Kasumi-1 (cell line): ENCODE data around the gene DNAH5.

Source experiments
- DNase-seq, 2 experiments: peaks; one replicate each; lab custom pipeline; 2025; lab: John Stamatoyannopoulos, UW

The DNAH5 gene

DNA sequence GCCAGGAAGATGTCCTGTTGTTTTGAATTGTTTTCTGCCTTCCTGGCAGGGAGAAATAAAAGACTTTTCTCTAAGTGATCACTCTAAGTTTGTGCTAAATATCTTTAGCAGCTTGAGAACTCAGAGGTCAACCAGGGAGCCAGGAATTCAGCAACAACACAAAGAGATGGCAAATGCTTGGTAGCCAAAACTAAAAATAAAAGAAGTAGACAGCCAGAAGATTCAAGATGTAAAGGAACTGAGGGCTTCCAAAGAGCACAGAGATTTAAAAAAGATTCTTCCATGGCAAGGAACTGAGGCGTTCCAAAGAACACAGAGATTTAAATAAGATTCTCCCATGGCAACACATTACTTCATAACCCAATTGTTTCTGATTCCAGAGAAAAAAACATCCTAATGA is 9.6 kb downstream of the DNAH5 start:
- DNase-seq: no peak

DNA sequence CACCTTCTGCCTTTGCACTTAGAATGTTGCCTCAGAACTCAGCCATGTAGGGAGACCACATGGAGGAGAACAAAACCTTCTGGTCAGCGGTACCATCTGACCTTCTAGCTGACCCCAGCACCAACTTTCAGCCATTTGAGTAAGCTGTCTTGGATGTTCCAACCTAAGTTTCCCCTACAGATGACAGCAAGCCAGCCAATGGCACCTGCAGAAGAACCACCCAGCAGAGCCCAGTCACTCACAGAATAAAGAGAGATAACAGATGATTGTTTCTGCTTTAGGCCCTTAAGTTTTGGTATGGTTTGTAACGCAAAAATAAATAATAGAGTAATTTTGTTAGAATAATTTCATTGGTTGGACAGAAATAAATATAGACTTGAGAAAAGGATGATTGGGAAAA is 10.4 kb downstream of the DNAH5 start:
- no peak for DNase-seq

DNA sequence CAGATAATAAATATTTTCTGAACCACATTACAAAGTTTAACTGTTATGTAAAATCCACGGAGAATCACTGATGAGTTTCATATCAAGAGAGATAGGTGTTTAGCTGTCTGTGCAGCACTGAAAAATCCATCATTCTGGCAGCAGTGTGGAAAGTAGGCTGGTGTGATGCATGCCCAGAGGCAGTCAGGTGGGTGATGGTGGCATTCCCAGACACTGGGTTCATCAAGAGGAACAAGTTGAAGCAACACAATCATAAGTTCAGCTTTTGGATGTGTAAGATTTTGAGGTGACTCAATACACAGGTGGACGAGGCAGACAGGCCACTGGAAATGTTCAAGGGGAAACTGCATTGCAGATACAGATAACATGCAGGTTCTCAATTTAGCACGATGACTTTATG is 11.9 kb downstream of the DNAH5 start:
- no peak for DNase-seq

DNA sequence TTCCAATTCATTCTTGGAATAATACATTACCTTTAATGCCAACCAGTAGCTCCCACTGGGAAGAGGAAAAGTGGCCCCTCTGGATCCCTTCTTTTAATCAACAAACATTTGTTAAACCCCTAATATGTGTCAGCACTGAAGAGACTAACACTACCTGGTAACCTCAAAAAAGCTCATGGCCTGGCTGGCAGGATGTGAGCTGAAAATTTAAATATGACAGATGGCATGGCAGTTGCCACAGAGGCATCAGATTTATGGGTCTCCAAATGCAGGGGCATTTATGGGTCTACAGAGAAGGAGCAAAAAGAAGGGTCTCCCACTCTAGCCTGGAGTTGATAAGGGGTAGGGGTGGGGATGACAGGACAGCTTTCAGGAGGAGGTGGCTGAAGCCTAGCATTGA is 12.5 kb downstream of the DNAH5 start:
- DNase-seq: no peak

DNA sequence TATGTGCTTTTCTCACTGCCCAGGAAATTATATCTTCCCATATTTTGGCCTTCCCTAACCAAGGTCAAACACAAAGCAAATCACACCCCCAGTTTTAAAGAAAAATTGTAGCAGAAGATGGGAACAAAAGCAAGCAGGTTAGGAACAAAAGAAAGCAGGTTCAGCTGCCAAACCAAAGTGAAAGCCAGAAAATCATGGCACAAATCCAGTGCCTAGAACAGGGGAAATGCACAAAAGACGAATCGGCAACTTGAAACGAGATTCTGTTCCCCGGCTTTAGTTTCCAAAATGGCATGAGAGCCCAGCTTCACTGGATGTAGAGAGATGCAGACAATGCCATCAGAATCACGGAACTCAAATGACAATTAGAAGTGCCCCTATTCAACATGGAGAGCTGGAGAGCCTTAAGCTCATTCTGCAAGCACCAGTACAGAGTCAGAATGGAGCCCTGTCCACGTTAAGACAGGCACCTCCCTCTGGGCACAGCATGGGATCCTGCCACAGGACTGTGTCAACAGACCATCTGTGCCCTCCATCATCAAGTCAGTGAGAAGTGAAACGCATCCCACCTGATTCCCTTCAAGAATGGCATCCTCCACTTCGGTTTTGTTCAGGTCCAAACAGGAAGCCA is 13.8 kb downstream of the DNAH5 start:
- no peak for DNase-seq

DNA sequence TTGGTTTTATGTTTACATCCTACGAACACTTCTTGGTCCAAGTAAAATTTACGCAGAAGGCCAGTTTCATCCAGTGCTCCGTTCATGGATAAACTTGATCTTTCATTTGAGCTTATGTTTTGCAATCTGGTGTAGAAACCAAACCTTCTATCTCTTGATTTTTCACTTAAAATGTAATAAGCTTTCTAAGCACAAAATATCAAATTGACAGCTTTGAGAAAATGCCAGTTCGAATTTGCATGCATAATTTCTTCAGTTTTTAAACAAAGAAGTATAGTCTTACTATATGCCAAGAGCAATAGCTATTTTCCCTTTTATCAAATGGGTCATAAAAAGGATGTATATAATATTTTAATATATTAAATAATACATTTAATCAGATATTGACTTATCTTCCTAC is 17.8 kb downstream of the DNAH5 start:
- no peak for DNase-seq

DNA sequence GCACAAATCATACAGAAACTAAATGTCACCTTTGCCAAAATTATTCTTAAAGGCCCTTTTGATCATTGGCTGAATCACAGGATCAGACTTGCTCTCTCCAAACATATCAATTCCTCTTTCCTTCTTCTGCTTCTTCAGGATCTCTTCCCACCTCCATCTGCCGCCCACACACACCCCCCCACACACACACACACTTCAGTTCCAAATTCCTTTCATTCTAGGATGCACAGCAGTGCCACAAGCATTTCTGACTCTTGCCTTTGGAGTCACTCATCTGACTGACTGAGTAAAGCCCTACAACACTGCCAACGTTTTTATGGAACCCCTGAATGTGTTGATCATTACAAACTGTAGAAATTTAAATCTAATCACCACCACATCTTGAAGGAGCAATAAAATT is 22.9 kb downstream of the DNAH5 start:
- no peak for DNase-seq

DNA sequence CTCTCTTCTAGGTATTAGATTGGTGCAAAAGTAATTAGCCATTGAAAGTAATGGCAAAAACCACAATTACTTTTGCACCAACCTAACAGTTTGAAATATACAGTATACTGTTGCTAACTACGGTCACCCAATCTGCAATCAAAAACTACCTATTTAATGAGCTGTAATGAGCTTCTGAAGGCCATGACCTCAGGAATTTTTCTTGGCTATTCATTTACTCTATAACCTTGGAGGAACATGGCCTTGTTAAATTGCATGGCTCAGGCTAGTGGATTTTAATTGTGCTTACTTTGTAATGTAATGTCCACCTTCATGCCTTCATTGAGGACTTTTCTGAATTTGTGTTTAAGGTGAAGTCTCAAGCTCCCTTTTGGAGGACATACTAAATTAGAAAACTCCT is 24.7 kb downstream of the DNAH5 start:
- DNase-seq: no peak

DNA sequence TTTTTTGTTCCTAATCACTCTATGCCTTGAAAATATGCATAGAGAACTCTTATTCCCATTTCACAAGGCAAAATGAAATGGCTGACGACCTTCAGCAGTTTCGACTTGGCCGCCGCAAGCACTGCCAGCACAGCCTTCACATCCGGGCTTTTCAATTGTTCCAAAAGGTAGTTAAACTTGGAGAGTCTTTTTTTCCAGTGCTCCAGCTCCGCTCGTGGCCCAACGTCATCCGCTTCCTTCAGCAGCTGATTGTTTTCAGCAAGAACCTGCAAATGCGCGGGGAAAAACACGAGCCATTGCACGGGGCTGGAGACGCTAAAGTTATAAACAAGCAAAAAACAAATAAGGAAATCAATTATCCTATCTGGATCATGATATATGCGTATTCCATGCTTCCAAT is 25.4 kb downstream of the DNAH5 start:
- no peak for DNase-seq

DNA sequence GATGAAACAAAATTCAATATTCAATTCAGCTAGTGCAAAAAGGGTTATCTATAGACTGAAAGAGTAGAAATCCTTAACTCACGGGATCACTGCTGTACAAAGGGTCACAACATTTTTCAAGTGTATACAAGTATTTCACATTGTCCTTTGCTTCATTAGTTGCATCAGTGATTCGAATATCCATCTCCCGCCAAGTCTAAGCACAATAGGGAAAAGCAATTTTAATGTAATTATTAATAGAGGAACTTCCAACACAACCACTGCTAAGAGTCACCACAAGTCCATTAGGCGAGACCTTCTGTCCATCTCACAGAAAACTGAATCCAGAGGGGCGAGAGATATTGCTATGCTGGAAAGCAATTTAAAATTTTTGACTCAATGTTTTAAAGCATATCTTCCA is 27.4 kb downstream of the DNAH5 start:
- DNase-seq: no peak

DNA sequence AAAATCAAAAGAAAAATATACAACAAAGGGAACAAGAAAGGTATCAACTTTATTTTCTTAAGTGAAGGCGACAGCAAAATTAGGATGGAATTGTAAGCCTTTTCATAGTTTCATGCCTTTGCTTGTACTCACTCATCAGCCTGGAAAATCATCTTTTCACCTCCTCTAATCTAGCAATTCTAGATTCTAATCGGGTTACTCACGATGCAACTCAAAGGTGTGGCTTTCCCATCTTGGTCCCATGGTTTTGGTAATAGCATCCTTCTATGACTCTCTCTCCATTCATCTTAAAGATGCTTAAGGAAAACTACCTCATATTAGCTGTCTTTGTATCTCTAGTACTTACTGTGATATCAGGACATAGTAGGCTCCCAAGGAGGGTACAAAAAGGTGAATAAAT is 30.5 kb downstream of the DNAH5 start:
- no peak for DNase-seq

DNA sequence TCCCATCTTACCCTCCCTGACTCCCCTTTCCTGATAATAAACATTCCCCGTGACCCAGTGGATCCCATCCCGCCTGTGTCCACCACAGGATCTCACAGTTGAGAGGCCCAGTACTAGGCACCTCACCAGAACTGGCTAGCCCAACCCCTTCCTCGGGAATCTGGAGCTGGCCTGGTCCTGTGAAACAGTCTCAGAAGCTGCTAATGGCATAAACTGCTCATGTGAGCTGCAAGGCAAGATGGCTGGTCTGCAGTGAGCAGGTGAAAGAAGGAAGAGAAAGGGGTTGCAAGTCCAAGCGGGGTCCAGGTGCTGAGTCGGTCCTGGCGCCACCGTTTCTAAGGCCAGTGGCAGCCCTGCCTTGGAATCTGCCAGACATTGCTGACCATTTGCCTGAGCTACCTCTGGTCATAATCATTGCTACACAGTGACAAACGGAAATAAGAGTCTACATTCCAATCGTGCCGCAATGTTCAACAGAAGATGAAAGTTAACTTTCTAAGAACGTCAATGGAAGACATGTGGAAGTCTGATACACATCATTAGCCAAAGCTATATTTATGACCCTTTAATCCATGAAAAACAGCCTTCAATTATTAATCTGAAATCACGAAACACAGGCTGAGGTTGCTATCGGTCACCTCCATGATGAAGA is 33.7 kb downstream of the DNAH5 start:
- DNase-seq: no peak

DNA sequence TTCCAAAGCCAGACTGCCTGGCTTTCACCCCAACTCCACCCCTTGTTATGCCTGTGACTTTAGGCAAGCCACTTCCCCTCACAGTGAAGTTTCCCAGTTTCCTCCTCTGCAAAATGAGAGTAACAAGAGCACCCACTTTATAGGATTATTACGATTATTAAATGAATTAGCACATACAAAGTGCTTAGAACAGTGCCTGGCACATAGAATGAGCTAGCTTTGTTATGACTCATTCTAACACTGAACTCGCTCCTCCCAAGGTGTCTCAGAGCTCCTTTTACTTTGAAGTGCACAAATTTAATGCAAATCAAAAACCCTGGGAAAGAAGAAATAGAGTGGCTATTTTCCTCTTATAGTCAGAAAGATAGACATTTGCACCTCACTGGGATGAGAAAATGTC is 34.3 kb downstream of the DNAH5 start:
- DNase-seq: no peak

DNA sequence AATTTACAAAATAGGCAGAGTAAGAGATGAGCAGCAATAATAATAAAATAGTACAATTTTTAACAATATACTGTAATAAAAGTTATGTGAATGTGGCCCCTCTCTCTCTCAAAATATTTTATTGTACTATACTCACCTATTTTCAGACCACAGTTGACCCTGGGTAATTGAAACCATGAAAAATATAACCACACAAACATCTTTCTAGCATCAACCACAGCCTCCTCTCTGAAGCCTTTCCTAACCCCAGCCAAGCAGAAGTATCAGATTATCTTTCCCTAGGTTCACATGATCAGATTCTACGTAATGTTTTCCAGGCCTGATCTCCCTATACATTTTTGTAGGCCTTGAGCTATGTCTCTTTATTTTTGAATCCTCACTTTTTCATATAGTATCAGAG is 35.2 kb downstream of the DNAH5 start:
- no peak for DNase-seq

DNA sequence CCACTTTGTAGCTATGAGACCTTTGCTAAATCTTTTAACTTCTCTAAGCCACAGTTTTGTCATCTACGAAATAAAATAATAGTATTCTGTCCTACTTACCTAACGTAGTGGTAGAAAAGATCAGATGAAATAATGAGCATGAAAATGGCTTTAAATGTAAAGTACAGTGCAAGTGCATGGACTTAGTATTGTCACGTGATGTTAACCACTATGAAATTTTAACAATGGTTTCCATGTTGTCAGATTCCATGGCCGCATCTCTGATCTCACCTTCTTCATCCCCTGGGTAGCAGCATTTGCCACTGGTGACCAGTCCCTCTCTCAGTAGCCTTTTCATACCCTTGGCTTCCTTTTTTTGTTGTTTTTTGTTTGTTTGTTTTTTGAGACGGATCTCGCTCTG is 45.9 kb downstream of the DNAH5 start:
- DNase-seq: no peak

DNA sequence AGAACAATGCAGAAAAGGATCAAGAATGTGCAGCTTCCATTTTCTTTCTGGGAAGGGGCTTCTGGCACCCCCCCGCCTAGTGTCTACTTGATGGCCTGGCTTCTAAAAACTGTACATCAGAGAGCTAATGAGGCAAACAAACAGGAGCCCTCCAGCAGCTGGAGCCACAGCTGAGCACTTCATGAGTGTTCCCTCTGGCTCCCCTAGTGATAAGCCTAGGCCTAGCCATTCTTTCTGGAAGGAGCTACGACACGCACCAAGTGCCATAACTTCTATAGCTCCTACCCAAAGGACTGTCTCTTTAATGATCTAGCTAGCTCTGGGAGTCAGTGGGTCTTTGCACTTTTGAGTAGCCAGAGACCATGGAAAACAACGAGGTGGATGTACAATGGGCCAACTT is 66.1 kb downstream of the DNAH5 start:
- DNase-seq: no peak

DNA sequence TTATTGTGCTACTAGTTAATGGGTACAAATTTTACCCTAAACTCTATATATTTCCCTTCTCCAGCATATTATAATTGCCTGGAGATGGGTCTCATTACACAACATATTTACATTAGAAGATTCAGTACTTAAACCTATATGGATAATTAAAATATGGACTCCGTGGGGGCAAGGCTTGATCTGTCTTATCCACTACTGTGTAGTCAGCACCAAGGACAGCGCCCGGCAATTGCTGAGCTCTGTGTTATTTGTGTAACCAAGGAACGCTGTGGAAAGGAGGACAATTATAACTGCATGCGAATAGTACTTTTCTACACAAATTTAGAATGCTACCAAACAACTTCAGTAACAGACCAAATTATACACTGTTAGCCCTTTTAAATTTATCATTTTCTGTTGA is 77.7 kb downstream of the DNAH5 start:
- peak; percentile 35 to 68 for DNase-seq

DNA sequence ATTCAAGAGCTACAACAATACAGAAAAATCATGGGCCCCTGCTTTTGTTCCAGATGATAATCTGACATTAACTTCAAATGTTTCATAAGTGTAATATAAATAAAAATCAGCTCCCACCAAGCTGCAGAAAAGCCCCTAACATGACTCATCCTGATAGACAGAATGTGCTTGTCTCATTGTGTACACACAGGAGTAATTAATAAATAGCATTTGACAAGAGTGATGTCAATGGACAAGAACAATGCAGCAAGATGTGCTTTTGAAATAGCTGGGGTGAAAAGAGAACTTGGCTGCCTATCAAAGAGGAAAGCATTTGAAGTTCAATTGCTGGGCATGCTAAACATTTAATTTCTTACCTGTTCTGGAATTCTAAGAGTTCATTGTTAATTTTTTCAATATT is 79.2 kb downstream of the DNAH5 start:
- no peak for DNase-seq

DNA sequence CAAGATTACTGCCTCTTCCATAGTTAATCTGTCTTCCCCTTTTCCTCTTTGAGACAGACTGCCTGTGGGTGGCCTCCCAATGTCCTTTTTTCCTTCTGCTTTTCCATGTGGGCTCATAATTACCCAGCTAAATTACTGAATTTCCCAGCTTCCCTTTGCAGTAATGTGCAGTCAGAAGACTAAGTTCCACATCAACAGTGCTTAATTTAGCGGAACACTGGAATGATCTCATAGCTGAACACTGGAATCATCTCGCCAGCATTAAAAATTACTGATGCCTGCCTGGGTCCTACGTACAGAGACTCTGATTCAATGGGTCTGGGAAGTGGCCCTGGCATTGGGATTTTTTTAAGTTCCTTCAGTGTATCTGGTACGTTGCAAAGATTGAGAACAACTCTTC is 84.3 kb downstream of the DNAH5 start:
- no peak for DNase-seq

DNA sequence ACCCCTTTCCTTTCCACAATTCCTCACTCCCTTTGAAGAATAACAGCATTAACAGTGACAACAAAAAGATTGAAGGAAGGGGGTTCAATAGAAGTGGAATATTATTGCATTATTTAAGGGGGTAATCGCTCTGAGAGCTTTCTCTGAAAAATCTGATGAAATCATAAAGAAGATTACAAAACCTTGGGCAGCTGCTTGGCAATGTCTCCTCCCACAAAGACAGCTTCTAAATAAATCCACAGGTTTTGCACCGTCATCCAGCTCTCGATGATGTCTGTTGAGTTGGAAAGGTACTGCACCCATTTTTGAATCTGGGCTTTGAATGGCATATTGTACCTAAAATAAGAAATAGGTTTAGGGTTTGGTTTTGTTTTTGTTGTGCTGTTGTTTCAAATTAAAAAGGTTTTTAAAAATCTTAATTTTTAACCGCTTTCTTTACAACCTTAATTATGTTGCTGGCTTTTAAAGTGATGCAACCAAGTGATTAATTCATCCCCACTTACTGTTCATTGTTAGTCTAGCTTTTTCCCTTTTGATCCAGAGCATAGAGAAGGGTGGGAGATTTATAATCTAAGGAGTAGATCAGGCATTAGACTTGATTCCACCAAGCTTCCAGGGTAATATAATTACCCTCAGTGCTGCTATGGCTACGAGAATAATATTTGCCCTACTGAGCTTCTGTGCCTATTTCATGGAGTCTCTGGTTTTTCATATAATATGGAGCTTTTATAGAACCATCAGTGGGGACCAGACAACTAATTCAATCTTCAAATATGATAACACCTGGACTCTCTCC is 85.0 kb downstream of the DNAH5 start:
- no peak for DNase-seq

DNA sequence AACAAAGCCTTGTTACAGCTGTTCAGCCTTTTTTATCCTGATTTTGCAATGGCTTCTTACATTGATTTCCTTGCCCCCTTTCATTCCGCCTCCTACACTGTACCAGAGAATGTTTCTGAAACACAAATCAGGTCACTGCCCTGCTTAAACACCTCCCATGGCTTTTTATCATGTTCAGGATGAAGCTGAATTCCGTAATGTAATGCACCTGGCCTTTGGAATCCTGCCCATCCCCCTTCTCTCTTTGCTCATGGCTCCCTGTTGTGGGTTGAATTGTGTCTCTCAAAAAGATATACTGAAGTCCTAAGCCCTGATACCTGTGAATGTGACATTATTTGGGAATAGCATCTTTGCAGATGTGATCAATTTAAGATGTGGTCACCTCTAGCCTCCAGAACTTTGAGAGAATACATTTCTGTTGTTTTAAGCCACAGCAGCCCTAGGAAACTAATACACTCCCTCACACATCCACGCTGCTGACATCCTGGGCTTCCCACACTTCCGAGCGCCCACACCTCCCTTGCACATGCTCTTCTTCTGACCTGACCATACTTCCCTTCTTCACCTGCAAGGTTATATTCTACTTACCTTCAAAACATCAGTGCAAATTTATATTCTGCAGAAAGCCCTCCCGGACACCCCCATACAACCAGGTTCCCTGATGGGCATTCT is 101.2 kb downstream of the DNAH5 start:
- DNase-seq: no peak

DNA sequence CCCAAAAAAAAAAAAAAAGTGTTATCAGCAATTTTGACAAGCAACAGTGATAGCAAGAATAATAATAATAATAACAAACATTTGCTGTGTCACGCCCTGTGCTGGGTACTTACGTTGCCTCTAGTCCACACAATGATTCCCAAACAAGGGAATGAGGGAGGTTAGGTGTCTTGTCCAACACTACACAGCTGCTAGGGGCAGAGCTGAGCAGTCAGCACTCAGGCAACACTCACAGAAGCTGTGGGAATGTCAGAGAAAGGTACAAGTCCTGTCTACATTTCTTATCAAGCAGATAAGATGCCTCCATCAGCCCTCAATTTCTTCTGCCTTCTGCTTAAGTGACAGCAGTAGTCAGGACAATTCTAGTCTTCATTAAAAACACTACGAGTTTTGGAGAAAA is 111.0 kb downstream of the DNAH5 start:
- DNase-seq: no peak

DNA sequence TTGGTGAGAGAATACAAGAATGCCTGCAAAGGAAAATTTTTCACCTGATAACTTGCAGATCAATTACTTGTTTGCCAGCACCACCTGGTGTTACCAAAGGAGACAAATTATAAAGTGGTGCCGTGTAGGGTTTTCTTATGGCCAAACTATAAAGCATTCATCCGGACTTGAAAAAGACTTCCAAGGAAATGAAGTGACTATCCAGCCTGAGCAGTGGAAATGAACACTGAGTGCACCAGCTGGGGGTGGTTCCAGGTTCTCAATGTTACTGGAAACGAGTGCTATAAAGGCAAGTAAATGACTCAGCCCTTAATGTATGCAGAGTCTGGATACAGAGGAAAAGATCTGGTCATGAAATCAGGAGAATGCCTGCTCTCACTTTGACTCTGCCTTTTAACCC is 113.1 kb downstream of the DNAH5 start:
- no peak for DNase-seq
